Skin epidermis (tissue), 12 donors: Measurements from ENCODE around the gene EGF.
A peak's percentile ranks its signal among the peaks of the same experiment; 100 is the strongest.
"Not testable (repeated sequence)": the region's sequence is repeated elsewhere in the genome, so short reads cannot be mapped to it uniquely, and the experiment has no call there.

ENCODE experiments used
- H3K27ac ChIP-seq, 21 experiments: fragments of 200-600 bp; sonication (generic) in 11 of 21; one replicate each; pipeline ENCODE4 v1.5.0; 2020; ENCODE audit warnings: mild to moderate bottlenecking in 3 of 21, inconsistent platforms in 2 of 21, moderate library complexity in 2 of 21
- H3K4me3 ChIP-seq, 7 experiments: fragments of 200-600 bp; sonication (generic) in 2 of 7; one replicate each; pipeline ENCODE4 v1.5.0; 2020; ENCODE audit warnings: inconsistent platforms in 2 of 7, mild to moderate bottlenecking in 2 of 7, moderate library complexity in 1 of 7

The EGF gene

GRCh38 chr4:110014233-110014632 is 101.5 kb downstream of the EGF start:
- H3K27ac ChIP-seq, result no peak overlapping the region
- H3K4me3 ChIP-seq, result no peak overlapping the region

- Histone ChIP-seq H3K4me3 (no peak overlapping the region), H3K27ac (no peak overlapping the region)
Observed at GRCh38 chr4:110019153-110019552, 106.5 kb downstream of the EGF start.

- Histone ChIP-seq H3K4me3 (no peak overlapping the region), H3K27ac (no peak overlapping the region)
Observed at GRCh38 chr4:110020139-110020538, 107.5 kb downstream of the EGF start.

GRCh38 chr4:110020646-110021443 is 108.2 kb downstream of the EGF start:
- H3K27ac ChIP-seq, result no peak overlapping the region
- no peak overlapping the region for H3K4me3 ChIP-seq

GRCh38 chr4:110022457-110022856 is 109.8 kb downstream of the EGF start:
- no peak overlapping the region for H3K27ac ChIP-seq
- H3K4me3 ChIP-seq, result no peak overlapping the region

GRCh38 chr4:110025056-110025455 is 112.4 kb downstream of the EGF start:
- Histone ChIP-seq H3K27ac (no peak overlapping the region), H3K4me3 (no peak overlapping the region)

- no peak overlapping the region for H3K4me3 ChIP-seq
- H3K27ac ChIP-seq, result no peak overlapping the region
Observed at GRCh38 chr4:110025718-110026117, 113.0 kb downstream of the EGF start.

GRCh38 chr4:110032603-110033002 is 119.9 kb downstream of the EGF start:
- H3K4me3 ChIP-seq, result no peak overlapping the region
- H3K27ac ChIP-seq, result no peak overlapping the region

GRCh38 chr4:110033355-110034025 is 120.8 kb downstream of the EGF start:
- Histone ChIP-seq H3K4me3 (no peak overlapping the region), H3K27ac (no peak overlapping the region)

- no peak overlapping the region for H3K4me3 ChIP-seq
- H3K27ac ChIP-seq, result no peak overlapping the region
Observed at GRCh38 chr4:110034026-110034393, 121.3 kb downstream of the EGF start.

- H3K4me3 ChIP-seq, H3K27ac ChIP-seq: not testable (repeated sequence)
Observed at GRCh38 chr4:110039164-110039563, 126.5 kb downstream of the EGF start.

GRCh38 chr4:110041735-110042134 is 129.1 kb downstream of the EGF start:
- H3K4me3 ChIP-seq, result no peak overlapping the region
- H3K27ac ChIP-seq, result no peak overlapping the region

GRCh38 chr4:110042545-110043517 is 130.1 kb downstream of the EGF start:
- H3K27ac ChIP-seq, result no peak overlapping the region
- no peak overlapping the region for H3K4me3 ChIP-seq

GRCh38 chr4:110046588-110047049 is 133.9 kb downstream of the EGF start:
- Histone ChIP-seq H3K4me3 (no peak overlapping the region), H3K27ac (peak overlapping the region in 1 of 21 experiments; percentile 30)

- Histone ChIP-seq H3K4me3 (no peak overlapping the region), H3K27ac (no peak overlapping the region)
Observed at GRCh38 chr4:110049951-110050925, 137.6 kb downstream of the EGF start.

GRCh38 chr4:110055158-110055768 is 142.6 kb downstream of the EGF start:
- Histone ChIP-seq H3K27ac (no peak overlapping the region), H3K4me3 (no peak overlapping the region)

GRCh38 chr4:110058677-110059076 is 146.0 kb downstream of the EGF start:
- Histone ChIP-seq H3K4me3 (no peak overlapping the region), H3K27ac (no peak overlapping the region)

GRCh38 chr4:110059556-110060191 is 147.0 kb downstream of the EGF start:
- Histone ChIP-seq H3K4me3 (no peak overlapping the region), H3K27ac (no peak overlapping the region)
